OCI-M2 (cell line): ENCODE results near the gene LCN10.
"Not testable (repeated sequence)": the region's sequence is repeated elsewhere in the genome, so short reads cannot be mapped to it uniquely, and the experiment has no call there.

Source experiments
- DNase-seq: peaks from one replicate; lab custom pipeline; 2025; ENCODE audit not compliant: unreplicated experiment; lab: John Stamatoyannopoulos, UW

LCN10 gene

GRCh38 chr9:136755302-136756133 lies 12.8 kb upstream of the LCN10 start:
- not testable (repeated sequence) for DNase-seq

GRCh38 chr9:136754626-136755301 lies 12.0 kb upstream of the LCN10 start:
- no peak for DNase-seq

GRCh38 chr9:136754059-136754572 lies 11.4 kb upstream of the LCN10 start:
- no peak for DNase-seq

GRCh38 chr9:136753371-136754058 lies 10.8 kb upstream of the LCN10 start:
- DNase-seq, result no peak

GRCh38 chr9:136751814-136752213 lies 9.1 kb upstream of the LCN10 start:
- DNase-seq, result no peak

GRCh38 chr9:136751244-136751643 lies 8.5 kb upstream of the LCN10 start:
- no peak for DNase-seq

GRCh38 chr9:136750526-136750925 lies 7.8 kb upstream of the LCN10 start:
- DNase-seq, result no peak

- no peak for DNase-seq
Observed at GRCh38 chr9:136748666-136749611, 6.2 kb upstream of the LCN10 start.

GRCh38 chr9:136748201-136748600 lies 5.5 kb upstream of the LCN10 start, which contains the start of gene LCN6:
Gene LCN6 (minus strand): TSS chr9:136748525. CDS start chr9:136748483, 42 bp downstream.
- DNase-seq, result no peak

GRCh38 chr9:136747161-136748060 lies 4.7 kb upstream of the LCN10 start:
- DNase-seq, result no peak

- no peak for DNase-seq
Observed at GRCh38 chr9:136746621-136747020, 3.9 kb upstream of the LCN10 start.

GRCh38 chr9:136746155-136746490 lies 3.4 kb upstream of the LCN10 start:
- no peak for DNase-seq

GRCh38 chr9:136745389-136746154 lies 2.8 kb upstream of the LCN10 start:
- DNase-seq, result no peak

GRCh38 chr9:136744773-136745172 lies 2.0 kb upstream of the LCN10 start:
- no peak for DNase-seq

- DNase-seq, result no peak
Observed at GRCh38 chr9:136743639-136744211, 985 bp upstream of the LCN10 start.

GRCh38 chr9:136741883-136742571 lies 713 bp downstream of the LCN10 start:
- DNase-seq, result no peak

- DNase-seq, result no peak
Observed at GRCh38 chr9:136740971-136741882, 1.5 kb downstream of the LCN10 start.
